ENCODE results near the gene LRRC74B. TPM values are rescaled to one million over a fixed set of nuclear protein-coding genes. Genes with fewer than 3 reads are reported as not detected.

Gene LRRC74B
- polyA plus RNA-seq, 10 donors: 0.05 to 0.49 (median 0.16) TPM; not detected in 3

- DNase-seq: no peak
Observed at GRCh38 chr22:21101877-21102638, 56.3 kb downstream of the LRRC74B start.

DNA sequence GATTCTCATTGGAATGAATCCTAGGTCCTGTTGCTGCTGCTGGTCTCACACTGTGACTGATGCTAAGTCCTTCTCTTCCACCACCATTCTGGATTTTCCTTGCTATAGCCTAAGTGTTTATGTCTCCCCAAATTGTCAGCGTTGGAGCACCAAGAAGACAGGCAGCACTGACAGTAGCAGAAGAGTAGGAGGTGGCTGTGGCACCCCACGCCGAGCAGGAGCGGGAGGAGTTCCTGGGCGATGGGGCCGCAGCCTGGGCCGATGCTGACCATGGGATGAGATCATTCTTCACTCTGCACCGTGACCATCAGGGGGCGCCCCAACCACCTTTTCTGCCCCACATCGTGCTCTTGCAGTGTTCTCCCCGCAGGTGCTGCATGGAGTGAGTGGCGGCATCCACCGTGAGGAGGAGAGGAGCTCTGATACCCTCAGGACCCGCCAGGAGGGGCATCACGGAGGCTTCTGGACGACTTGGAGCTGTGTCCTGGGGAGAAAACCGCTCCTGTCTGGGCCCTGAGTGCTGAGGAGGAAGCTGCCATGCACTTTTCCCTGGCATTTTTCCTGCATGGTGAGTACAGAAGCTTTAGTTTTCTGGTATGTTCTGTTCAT, 57.0 kb downstream of the LRRC74B start:
- peak; percentile 18 to 66 (median 35) for DNase-seq

GRCh38 chr22:21103633-21104032, 57.9 kb downstream of the LRRC74B start:
- peak in 1 of 3 donors; percentile 26 for DNase-seq

DNA sequence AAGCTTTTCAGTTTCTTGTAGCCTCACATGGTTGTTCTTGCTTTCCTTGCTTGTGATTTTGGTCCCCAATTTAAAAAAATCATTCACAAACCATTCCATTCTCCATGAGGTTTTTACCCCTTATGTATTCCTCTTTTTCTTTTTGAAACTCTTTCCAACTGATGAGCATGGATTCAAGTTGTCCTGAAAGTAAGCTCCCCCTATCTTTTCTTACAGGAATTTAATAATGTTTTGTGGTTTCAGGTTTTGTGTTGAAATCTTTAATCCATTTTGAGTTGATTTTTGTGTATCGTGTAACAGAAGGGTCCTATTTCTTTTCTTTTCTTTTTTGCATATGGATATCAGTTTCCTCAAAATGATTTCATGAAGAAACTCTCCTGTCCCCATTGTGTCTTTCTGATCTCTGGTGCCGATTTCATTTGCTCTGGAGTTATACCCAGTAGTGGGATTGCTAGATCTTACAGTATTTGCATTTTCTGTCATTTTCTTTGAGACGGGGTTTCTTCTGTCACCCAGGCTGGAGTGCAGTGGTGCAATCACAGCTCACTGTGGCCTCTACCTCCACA, 58.5 kb downstream of the LRRC74B start:
- DNase-seq: peak in 1 of 3 donors; percentile 9

DNA sequence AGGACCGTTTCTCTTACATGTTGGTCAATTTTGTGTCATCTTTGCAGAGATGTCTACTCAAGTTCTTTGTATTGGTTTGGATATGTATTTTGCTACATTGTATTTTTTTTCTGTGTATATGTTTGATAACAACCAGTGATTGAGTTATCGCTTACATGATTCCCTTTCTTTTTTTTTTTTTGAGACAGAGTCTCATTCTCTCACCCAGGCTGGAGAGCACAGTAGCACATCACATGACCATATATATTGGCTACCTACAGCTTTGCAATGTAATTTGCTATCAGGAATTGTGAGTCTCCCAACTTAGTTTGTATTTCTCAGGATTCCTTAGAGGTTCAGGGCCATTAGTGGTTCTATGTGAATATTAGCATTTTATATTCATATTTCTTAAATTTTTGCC, 59.5 kb downstream of the LRRC74B start:
- no peak for DNase-seq

- no peak for DNase-seq
Observed at GRCh38 chr22:21106000-21106399, 60.3 kb downstream of the LRRC74B start.

GRCh38 chr22:21108379-21109115, 62.8 kb downstream of the LRRC74B start:
- no peak for DNase-seq

Other genes with a start within 250 kb of the LRRC74B start
- 10 to 100 TPM; 26.2 to 42.5 (median 35.0) TPM for gene PI4KA, start 187.1 kb upstream of the LRRC74B start, polyA plus RNA-seq (ENCODE audit: insufficient read length in 10 of 10)
- 10 to 100 TPM; 20.9 to 26.8 (median 23.9) TPM for gene SNAP29, start 186.9 kb upstream of the LRRC74B start, polyA plus RNA-seq (ENCODE audit: insufficient read length in 10 of 10)
- gene CRKL, start 128.5 kb upstream of the LRRC74B start, polyA plus RNA-seq (ENCODE audit: insufficient read length in 10 of 10): 10 to 100 TPM; 41.0 to 61.2 (median 47.1) TPM
- gene AIFM3, start 78.7 kb upstream of the LRRC74B start, polyA plus RNA-seq (ENCODE audit: insufficient read length in 10 of 10): under 1 TPM in 9 of 10 donors, not detected in 1; 0.08 to 0.69 (median 0.31) TPM
- gene LZTR1, start 63.6 kb upstream of the LRRC74B start, polyA plus RNA-seq (ENCODE audit: insufficient read length in 10 of 10): 10 to 100 TPM; 28.8 to 45.0 (median 35.1) TPM
- 10 to 100 TPM; 11.9 to 20.6 (median 15.6) TPM for gene THAP7, start 43.8 kb upstream of the LRRC74B start, polyA plus RNA-seq (ENCODE audit: insufficient read length in 10 of 10)
- gene P2RX6, start 30.8 kb upstream of the LRRC74B start, polyA plus RNA-seq (ENCODE audit: insufficient read length in 10 of 10): 10 to 100 TPM in 9 of 10 donors, 1 to 10 TPM in 1; 9.8 to 20.6 (median 17.5) TPM
- 1 to 10 TPM in 5 of 10 donors, under 1 TPM in 5; 0.50 to 2.1 (median 1.00) TPM for gene SLC7A4, start 13.4 kb upstream of the LRRC74B start, polyA plus RNA-seq (ENCODE audit: insufficient read length in 10 of 10)